Glutamatergic neuron (in vitro differentiated cells): ENCODE data around the gene FAM110D. TPM values are rescaled to one million over a fixed set of nuclear protein-coding genes. Genes with fewer than 3 reads are reported as not detected.
A peak's percentile ranks its signal among the peaks of the same experiment; 100 is the strongest.

Experiments
- DNase-seq: peaks from one replicate; pipeline ENCODE4 v3.0.0; 2022
- H3K27ac Mint-ChIP-seq: one replicate; pipeline ENCODE4 v1.8.0; 2020; ENCODE audit warnings: mild to moderate bottlenecking, mixed read lengths, inconsistent platforms; ENCODE audit not compliant: unreplicated experiment
- H3K27me3 Mint-ChIP-seq: one replicate; pipeline ENCODE4 v1.8.0; 2020; ENCODE audit warnings: mild to moderate bottlenecking, moderate library complexity, mixed read lengths, inconsistent platforms; ENCODE audit not compliant: unreplicated experiment
- H3K36me3 Mint-ChIP-seq: one replicate; pipeline ENCODE4 v1.8.0; 2020; ENCODE audit warnings: mild to moderate bottlenecking, mixed read lengths, inconsistent platforms; ENCODE audit not compliant: unreplicated experiment
- H3K4me1 Mint-ChIP-seq: one replicate; pipeline ENCODE4 v1.8.0; 2020; ENCODE audit warnings: mild to moderate bottlenecking, low read depth, mixed read lengths, inconsistent platforms; ENCODE audit not compliant: unreplicated experiment
- H3K4me3 Mint-ChIP-seq: one replicate; pipeline ENCODE4 v1.8.0; 2020; ENCODE audit warnings: mild to moderate bottlenecking, mixed read lengths, inconsistent platforms; ENCODE audit not compliant: unreplicated experiment
- H3K9me3 Mint-ChIP-seq: one replicate; pipeline ENCODE4 v1.8.0; 2020; ENCODE audit warnings: mild to moderate bottlenecking, moderate library complexity, mixed read lengths, inconsistent platforms; ENCODE audit not compliant: unreplicated experiment
- CTCF ChIP-seq: fragments of 200-600 bp; sonication (generic); IDR thresholded peaks from one replicate; pipeline ENCODE4 v1.5.0; 2021; ENCODE audit not compliant: partially characterized antibody, unreplicated experiment
- total RNA-seq: library from RNA; stranded (reverse); fragmentation: NEBNext Ultra II Directional; extraction: Animal tissue kit (Norgen Biotek cat#: 25700); gene quantifications from one replicate; pipeline ENCODE4 v1.2.1, GENCODE V29; 2021; ENCODE audit not compliant: unreplicated experiment

Gene FAM110D
- total RNA-seq, 1 donor from 2014 or later, result 0.25 TPM

DNA sequence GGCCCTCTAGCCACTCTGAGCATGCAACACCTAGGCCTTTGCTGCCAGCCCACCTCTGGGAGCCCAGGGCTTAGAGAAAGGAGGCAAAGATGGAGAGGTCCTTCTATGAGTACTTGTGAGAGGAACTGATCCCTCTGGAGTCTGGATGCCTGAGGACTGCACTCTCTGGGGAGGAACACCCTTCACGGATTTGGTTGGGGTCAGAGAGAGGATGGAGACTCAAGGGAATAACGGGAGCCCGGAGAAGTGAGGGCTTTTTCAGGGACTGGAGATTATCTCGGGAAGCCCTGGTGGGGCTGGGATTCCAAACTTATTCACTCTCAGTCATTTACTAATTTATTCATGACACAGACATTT is 10.3 kb downstream of the FAM110D start:
- Mint-ChIP-seq H3K27ac (no peak overlapping the region), H3K4me3 (peak overlapping the region; percentile 67), H3K4me1 (peaks cover 18% of the 10 kb centered on the region), H3K27me3 (peaks cover 17% of the 10 kb centered on the region), H3K36me3 (no peaks in the 10 kb centered on the region), H3K9me3 (peaks cover 3% of the 10 kb centered on the region)
- no peak for DNase-seq
- TF ChIP-seq CTCF, result no peak

DNA sequence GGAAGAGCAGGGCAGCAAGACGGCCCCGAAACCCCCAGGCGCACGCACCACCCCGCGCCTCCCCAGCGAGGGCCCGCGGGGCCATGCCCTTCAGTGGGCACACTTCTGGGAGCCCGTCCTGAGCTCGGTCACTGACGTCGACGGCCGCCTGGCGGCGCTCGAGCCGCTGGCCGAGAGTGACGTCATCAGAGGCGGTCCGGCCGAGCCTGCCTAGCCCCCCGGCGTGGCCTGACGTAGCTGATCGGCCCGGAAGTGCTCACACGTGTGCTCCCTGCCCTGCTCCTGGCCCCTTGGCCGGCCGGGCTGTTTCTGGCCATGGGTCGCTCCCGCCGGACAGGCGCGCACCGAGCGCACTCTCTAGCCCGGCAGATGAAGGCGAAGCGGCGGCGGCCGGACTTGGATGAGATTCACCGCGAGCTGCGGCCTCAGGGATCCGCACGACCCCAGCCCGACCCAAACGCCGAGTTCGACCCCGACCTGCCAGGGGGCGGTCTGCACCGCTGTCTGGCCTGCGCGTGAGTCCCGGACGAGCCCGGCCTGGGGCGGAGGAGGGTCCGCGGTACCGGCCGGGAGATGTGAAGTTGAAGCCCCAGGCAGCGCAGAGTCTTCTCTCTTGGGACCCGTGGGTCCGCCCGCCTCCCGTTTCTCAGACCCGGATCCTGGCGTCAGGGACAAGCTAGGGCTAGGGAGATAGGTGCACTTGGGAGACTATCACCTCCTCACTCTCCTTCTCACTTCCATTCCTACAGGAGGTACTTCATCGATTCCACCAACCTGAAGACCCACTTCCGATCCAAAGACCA is 11.0 kb downstream of the FAM110D start, which contains the start of gene ZNF593:
Gene ZNF593 (plus strand): TSS at position 240 of the 803 bp plus-strand sequence. CDS start 76 bp downstream, at position 316.
- Mint-ChIP-seq H3K36me3 (no peaks in the 10 kb centered on the region), H3K9me3 (peaks cover 3% of the 10 kb centered on the region), H3K4me3 (peak within 1 kb of the TSS; percentile 93), H3K27me3 (peaks cover 13% of the 10 kb centered on the region), H3K4me1 (peaks cover 14% of the 10 kb centered on the region), H3K27ac (peak within 1 kb of the TSS; percentile 84)
- TF ChIP-seq CTCF, result peak; percentile 97
- peak; percentile 94 for DNase-seq

DNA sequence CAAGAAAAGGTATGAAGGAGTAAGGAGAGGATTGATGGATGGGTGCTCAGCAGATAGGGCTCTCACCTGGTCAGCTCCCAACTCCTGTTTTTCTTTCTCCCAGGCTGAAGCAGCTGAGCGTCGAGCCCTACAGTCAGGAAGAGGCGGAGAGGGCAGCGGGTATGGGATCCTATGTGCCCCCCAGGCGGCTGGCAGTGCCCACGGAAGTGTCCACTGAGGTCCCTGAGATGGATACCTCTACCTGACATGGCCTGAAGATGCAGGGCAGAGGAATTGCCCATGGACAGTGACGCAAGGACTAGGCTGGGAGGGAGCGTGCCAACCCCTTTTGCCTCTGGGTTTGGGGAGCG is 11.6 kb downstream of the FAM110D start:
- peaks cover 13% of the 10 kb centered on the region for H3K27me3 Mint-ChIP-seq
- H3K27ac Mint-ChIP-seq, result peak overlapping the region; percentile 84

GRCh38 chr1:26171084-26172072 is 12.5 kb downstream of the FAM110D start, which contains the start of gene ZNF593OS:
Gene ZNF593OS (minus strand): TSS chr1:26171832. CDS start chr1:26171661, 171 bp downstream.
- Mint-ChIP-seq H3K4me1 (peaks cover 9% of the 10 kb centered on the region), H3K27ac (peak within 1 kb of the TSS; percentile 70)

More for the DNA sequence above, 11.6 kb downstream of the FAM110D start:
- Mint-ChIP-seq H3K4me1 (peaks cover 9% of the 10 kb centered on the region), H3K9me3 (peaks cover 3% of the 10 kb centered on the region), H3K36me3 (no peaks in the 10 kb centered on the region), H3K4me3 (peak overlapping the region; percentile 93)
- DNase-seq, result no peak
- TF ChIP-seq CTCF, result no peak

More at GRCh38 chr1:26171084-26172072, 12.5 kb downstream of the FAM110D start, which contains the start of gene ZNF593OS:
- Mint-ChIP-seq H3K4me3 (peak within 1 kb of the TSS; percentile 93), H3K36me3 (no peaks in the 10 kb centered on the region), H3K27me3 (peaks cover 13% of the 10 kb centered on the region), H3K9me3 (peaks cover 3% of the 10 kb centered on the region)
- DNase-seq, result peak; percentile 65
- TF ChIP-seq CTCF, result no peak
